GM12878 (cell line): ENCODE measurements around the gene EMID1.

ENCODE experiments used
- EZH2 ChIP-seq: IDR thresholded peaks from 2 replicates; pipeline ENCODE4 v1.6.1; 2012; ENCODE audit warnings: low read depth, mild to moderate bottlenecking, control low read depth, inconsistent platforms, low read length, borderline replicate concordance; ENCODE audit not compliant: control insufficient read depth
- ZNF24 ChIP-seq: fragments of 450-650 bp; IDR thresholded peaks from 2 replicates; pipeline ENCODE4 v1.6.1; 2017; ENCODE audit warnings: antibody characterized with exemption, mild to moderate bottlenecking
- TF ChIP-seq, protein P1 (sequence below), 3 experiments: IDR thresholded peaks in 2 of 3; conservative IDR thresholded peaks in 1 of 3; 2 replicates each; pipeline ENCODE4 v1.5.1; 2011; ENCODE audit warnings: low read depth in 3 of 3, low read length in 3 of 3, mild to moderate bottlenecking in 3 of 3, control low read depth in 2 of 3, moderate library complexity in 2 of 3, inconsistent platforms in 1 of 3, mixed read lengths in 1 of 3; ENCODE audit not compliant: control insufficient read depth in 2 of 3, insufficient read depth in 1 of 3; ENCODE audit errors: extremely low read depth in 1 of 3
- TF ChIP-seq, protein P2 (sequence below): fragments of 450-650 bp; IDR thresholded peaks from 2 replicates; pipeline ENCODE4 v1.6.1; 2017; ENCODE audit warnings: mild to moderate bottlenecking, low read depth, inconsistent platforms; ENCODE audit not compliant: poor library complexity, severe bottlenecking

DNA sequence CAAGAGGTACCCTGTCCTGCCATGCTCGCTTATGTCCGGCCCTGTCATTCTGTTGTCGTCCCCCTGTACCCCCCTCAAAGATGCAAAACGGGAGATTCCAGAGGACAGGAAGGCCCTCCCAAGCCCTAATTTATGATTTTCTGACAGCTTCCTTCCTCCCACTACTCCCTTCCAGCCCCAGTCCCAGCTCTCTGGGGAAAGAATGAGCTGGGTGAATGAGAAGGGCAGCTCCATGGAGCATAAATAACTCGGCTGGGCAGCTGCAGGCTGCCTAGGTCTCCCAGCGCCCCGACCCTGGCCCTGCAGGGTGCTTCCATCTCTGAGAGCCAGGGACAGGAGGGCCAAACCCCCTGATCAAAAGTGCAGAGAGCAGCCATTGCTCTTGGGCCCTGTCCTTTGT, 3.9 kb upstream of the EMID1 start:
- TF ChIP-seq, protein P1, sequence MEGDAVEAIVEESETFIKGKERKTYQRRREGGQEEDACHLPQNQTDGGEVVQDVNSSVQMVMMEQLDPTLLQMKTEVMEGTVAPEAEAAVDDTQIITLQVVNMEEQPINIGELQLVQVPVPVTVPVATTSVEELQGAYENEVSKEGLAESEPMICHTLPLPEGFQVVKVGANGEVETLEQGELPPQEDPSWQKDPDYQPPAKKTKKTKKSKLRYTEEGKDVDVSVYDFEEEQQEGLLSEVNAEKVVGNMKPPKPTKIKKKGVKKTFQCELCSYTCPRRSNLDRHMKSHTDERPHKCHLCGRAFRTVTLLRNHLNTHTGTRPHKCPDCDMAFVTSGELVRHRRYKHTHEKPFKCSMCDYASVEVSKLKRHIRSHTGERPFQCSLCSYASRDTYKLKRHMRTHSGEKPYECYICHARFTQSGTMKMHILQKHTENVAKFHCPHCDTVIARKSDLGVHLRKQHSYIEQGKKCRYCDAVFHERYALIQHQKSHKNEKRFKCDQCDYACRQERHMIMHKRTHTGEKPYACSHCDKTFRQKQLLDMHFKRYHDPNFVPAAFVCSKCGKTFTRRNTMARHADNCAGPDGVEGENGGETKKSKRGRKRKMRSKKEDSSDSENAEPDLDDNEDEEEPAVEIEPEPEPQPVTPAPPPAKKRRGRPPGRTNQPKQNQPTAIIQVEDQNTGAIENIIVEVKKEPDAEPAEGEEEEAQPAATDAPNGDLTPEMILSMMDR (IDR thresholded peaks at IDR 0.05 in 2 of 3, conservative IDR thresholded peaks at IDR 0.05 in 1 of 3; ENCODE audit: control insufficient read depth in 2 of 3, extremely low read depth in 1 of 3, insufficient read depth in 1 of 3, low read depth in 3 of 3, low read length in 3 of 3) = no peak
- TF ChIP-seq EZH2 = no peak
- TF ChIP-seq, protein P2, sequence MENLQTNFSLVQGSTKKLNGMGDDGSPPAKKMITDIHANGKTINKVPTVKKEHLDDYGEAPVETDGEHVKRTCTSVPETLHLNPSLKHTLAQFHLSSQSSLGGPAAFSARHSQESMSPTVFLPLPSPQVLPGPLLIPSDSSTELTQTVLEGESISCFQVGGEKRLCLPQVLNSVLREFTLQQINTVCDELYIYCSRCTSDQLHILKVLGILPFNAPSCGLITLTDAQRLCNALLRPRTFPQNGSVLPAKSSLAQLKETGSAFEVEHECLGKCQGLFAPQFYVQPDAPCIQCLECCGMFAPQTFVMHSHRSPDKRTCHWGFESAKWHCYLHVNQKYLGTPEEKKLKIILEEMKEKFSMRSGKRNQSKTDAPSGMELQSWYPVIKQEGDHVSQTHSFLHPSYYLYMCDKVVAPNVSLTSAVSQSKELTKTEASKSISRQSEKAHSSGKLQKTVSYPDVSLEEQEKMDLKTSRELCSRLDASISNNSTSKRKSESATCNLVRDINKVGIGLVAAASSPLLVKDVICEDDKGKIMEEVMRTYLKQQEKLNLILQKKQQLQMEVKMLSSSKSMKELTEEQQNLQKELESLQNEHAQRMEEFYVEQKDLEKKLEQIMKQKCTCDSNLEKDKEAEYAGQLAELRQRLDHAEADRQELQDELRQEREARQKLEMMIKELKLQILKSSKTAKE = no peak
- TF ChIP-seq ZNF24 = no peak
